AG04449 (cell line): ENCODE data around the gene TCF25.

Experiments
- CTCF ChIA-PET: fragments of 350-600 bp; formaldehyde crosslinking; extraction: SDS; loops from one replicate; lab custom pipeline; 2021; ENCODE audit warnings: antibody characterized with exemption; lab: Yijun Ruan, JAX
- POLR2A ChIA-PET: fragments of 400-600, 350-600 bp; formaldehyde crosslinking; extraction: SDS; loops from one replicate; lab custom pipeline; 2020; ENCODE audit warnings: antibody characterized with exemption, inconsistent platforms; lab: Yijun Ruan, JAX
- DNase-seq: peaks from one replicate; pipeline ENCODE4 v3.0.0-alpha.2; 2010; ENCODE audit warnings: low read depth, low spot score
- H3K4me3 ChIP-seq: 2 replicates; pipeline ENCODE4 v1.5.1; 2011; ENCODE audit warnings: low read depth, mild to moderate bottlenecking, control low read depth, low read length
- TF ChIP-seq, protein P1 (sequence below): IDR thresholded peaks from one replicate; pipeline ENCODE4 v1.5.1; 2011; ENCODE audit warnings: mild to moderate bottlenecking, moderate library complexity, low read length, control low read depth, inconsistent platforms; ENCODE audit not compliant: insufficient read depth; ENCODE audit errors: missing control alignments

TCF25 gene

DNA sequence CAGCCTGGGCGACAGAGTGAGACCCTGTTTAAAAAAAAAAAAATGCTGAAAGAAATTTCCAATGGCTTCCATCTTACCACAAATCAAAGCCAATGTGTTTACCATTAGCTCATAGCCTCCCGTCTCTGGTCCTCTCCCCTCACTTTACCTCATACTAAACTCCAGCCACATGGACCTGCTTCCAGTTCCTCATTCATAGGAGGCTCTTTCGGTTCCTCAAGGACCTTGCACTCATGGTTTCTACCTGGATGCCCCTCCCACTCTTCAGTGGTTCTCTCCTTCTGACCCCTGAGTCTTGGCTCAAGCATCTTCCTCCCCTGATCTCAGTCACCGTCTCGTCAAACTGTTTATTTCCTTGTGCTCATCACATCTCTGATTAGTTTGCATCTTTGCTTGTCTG, 71.4 kb downstream of the TCF25 start:
- POLR2A ChIA-PET: no interaction called here
- CTCF ChIA-PET: interaction anchor here (1.3 kb wide), 1 partner anchor 13 kb away, joined by 3 read pairs; no protein-coding TSS in a partner anchor
- TF ChIP-seq, protein P1, sequence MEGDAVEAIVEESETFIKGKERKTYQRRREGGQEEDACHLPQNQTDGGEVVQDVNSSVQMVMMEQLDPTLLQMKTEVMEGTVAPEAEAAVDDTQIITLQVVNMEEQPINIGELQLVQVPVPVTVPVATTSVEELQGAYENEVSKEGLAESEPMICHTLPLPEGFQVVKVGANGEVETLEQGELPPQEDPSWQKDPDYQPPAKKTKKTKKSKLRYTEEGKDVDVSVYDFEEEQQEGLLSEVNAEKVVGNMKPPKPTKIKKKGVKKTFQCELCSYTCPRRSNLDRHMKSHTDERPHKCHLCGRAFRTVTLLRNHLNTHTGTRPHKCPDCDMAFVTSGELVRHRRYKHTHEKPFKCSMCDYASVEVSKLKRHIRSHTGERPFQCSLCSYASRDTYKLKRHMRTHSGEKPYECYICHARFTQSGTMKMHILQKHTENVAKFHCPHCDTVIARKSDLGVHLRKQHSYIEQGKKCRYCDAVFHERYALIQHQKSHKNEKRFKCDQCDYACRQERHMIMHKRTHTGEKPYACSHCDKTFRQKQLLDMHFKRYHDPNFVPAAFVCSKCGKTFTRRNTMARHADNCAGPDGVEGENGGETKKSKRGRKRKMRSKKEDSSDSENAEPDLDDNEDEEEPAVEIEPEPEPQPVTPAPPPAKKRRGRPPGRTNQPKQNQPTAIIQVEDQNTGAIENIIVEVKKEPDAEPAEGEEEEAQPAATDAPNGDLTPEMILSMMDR: no peak
- DNase-seq: no peak
- no peak overlapping the region for H3K4me3 ChIP-seq

DNA sequence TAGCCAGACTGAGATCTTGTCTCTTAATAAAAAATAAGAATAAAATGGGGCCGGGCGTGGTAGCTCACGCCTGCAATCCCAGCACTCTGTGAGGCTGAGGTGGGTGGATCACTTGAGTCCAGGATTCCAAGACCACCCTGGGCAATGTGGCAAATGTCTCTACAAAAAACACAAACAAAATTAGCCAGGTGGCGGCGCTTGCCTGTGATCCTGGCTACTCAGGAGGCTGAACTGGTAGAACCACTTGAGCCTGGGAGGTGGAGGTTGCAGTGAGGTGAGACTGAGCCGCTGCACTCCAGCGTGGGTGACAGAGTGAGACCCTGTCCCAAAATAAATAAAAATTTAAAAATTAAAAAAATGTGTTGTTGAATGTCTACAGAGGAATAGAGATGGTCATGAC, 72.3 kb downstream of the TCF25 start:
- CTCF ChIA-PET: interaction anchor here (1.3 kb wide), 1 partner anchor 14 kb away, joined by 3 read pairs; no protein-coding TSS in a partner anchor

DNA sequence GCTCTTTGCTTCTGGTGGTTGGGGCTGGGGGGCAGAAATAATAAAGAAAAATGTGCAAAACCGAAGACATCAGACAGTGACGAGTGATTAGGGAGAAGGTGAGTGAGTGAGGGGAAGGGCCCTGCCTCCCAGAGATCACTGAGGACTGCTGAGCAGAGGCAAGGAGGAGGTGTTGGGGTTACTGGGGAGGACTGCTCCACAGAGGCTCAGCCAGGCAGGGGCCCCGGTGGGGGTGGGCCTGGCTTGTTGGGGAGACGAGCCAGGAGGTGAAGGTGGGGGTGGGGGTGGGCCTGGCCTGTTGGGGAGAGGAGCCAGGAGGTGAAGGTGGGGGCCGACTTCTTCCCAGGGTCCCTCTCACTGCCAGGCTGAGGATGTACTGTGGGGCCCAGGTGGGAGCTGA, 73.1 kb downstream of the TCF25 start:
- no peak overlapping the region for H3K4me3 ChIP-seq
- no peak for DNase-seq
- ChIA-PET CTCF (no interaction called here), POLR2A (no interaction called here)
- TF ChIP-seq, protein P1: no peak

More for the DNA sequence above, 72.3 kb downstream of the TCF25 start:
- POLR2A ChIA-PET: no interaction called here
- H3K4me3 ChIP-seq: no peak overlapping the region
- TF ChIP-seq, protein P1: no peak
- no peak for DNase-seq

DNA sequence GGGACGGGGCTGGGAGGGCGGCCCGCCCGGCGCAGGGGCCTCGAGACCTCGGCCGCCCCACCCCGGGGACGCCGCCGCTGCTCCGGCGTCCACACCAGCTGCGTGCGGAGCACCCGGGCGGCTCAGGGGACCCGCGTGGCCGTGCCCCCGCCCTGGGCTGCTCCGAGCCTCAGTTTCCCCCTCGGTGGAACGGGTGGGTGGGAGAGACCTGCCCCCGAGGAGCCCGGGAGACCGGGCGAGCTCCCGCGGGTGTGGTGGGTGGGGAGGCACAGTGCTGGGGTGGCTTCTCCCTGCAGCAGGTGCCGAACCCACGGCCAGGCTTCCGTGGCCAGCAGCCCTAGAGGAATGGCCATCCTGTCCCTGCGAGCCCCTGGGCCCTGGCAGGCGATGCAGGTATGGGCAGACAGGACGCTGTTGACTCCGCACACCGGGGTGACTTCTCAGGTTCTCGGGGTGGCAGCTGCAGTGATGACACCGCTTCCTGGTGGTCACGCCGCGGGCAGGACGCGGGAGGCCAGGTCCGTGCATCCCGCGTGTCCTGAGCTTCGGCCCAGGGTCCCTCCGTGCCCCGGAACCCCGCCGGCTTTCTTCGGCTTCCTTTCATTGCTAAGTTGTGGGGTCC, 75.8 kb downstream of the TCF25 start:
- no peak for DNase-seq
- TF ChIP-seq, protein P1: no peak
- POLR2A ChIA-PET: interaction anchor here (0.8 to 2.0 kb wide), 2 partner anchors 23 to 26 kb away, joined by 3 to 5 read pairs; partner anchors contain the start of gene TUBB3
- CTCF ChIA-PET: interaction anchor here (1.3 kb wide), 1 partner anchor 16 kb away, joined by 4 read pairs; no protein-coding TSS in a partner anchor
- H3K4me3 ChIP-seq: peak overlapping the region; percentile 64

DNA sequence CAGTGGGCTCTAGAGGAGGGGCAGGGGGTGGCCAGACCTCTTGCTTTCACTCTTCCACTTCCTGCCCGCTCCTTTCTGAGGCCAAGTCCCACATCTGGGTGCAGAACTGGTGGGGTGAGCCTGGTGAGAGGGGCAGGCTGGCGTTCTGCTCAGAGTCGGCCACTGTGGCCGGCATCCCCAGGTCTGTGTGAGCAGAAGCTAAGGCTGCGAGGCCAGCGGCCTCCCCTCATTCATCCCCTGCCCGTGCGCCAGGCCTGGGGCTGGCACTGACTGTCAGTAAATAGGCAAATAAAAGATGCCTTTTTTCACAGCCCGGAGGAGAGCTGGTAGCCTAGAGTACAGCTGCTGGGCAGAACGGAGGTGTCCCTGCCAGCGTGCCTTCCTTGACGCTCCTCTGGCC, 76.4 kb downstream of the TCF25 start:
- POLR2A ChIA-PET: interaction anchor here (0.8 to 2.0 kb wide), 2 partner anchors 23 to 27 kb away, joined by 3 to 5 read pairs; partner anchors contain the start of gene TUBB3
- CTCF ChIA-PET: interaction anchor here (1.2 to 1.3 kb wide), 2 partner anchors 16 to 22 kb away, joined by 4 read pairs; no protein-coding TSS in a partner anchor
- TF ChIP-seq, protein P1: no peak
- DNase-seq: no peak
- H3K4me3 ChIP-seq: peak overlapping the region; percentile 64

DNA sequence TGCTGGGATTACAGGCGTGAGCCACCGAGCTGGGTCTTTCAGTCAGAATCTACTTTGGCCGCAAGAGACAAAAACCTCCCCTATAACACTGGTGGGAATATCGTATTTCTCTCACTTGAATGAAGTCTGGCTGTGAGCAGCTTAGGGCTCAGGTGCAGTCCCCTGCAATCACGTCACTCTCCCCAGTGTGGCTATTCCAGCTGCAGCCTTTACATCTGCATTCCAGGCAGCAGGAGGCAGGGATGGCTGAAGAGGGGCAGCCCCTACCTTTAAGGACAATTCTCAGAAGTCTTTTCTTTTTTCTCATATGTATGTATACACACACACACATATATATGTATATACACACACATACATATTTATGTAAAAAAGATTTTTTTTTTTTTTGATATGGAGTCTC, 78.1 kb downstream of the TCF25 start:
- TF ChIP-seq, protein P1: no peak
- ChIA-PET CTCF (interaction anchor here (0.8 to 1.3 kb wide), 2 partner anchors 10 to 11 kb away, joined by 3 to 4 read pairs; no protein-coding TSS in a partner anchor), POLR2A (no interaction called here)
- DNase-seq: no peak
- no peak overlapping the region for H3K4me3 ChIP-seq
